Right lobe of liver (tissue), 4 donors: Measurements from ENCODE around the gene GREM2.

Experiments
- CTCF ChIP-seq, 4 donors: fragments of 200-600 bp in 3 of 4; fragments of 450-650 bp in 1 of 4; IDR thresholded peaks; one replicate each; pipeline versions ENCODE4 v1.5.1 to v1.8.0; 2016 to 2022; ENCODE audit warnings: antibody characterized with exemption in 4 of 4, mild to moderate bottlenecking in 2 of 4
- POLR2A ChIP-seq: fragments of 450-650 bp; IDR thresholded peaks from one replicate; pipeline ENCODE4 v1.6.1; 2017; ENCODE audit warnings: antibody characterized with exemption, mild to moderate bottlenecking
- donor health status: DM: no; HTN: no; CAD: no.
- donor health status: DM: no; HTN: no; CAD: no.
- donor health status: DM: no; HTN: yes; CAD: no.

- TF ChIP-seq POLR2A (no peak), CTCF (IDR thresholded peaks at IDR 0.05) (no peak)
Measured at GRCh38 chr1:240619906-240620621, 8.1 kb upstream of the GREM2 start.
